ENCODE data around the gene GRID1. TPM values are rescaled to one million over a fixed set of nuclear protein-coding genes. Genes with fewer than 3 reads are reported as not detected.

Gene GRID1
- total RNA-seq, 1 donor from 2014 or later = 0.60 TPM

DNA sequence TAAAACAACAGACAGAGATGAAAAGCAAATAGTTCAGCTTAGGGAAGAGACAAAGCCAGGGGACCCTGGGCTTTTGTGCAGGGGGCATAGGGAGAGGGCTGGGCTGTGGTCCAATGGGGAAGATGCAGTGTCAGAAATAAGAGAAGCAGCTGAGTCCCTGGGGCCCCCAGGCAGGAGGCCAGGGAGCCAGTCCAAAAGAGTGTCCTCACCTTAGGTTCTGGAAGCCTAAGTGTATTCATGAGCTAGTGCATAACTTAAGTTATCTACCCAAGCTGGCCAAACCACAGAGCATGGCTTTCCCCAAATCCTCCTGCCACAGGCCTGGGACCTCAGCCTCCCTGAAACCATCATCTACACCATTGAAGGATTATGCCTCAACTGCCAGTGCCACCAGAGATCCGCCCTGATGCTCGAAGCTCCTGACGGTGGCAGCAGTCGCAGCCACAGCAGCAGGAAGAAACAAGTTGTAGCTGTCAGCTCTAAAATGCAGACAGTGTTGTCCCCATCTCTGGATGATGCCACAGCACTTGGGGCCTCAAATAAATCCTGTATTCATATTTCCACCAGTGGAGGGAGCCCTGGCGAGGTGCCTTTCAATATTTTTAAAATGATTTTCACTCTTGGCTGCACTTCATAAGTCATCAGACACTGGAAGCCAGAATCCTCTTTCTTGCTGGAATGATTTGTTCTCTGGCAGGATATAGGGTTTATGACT, 574.6 kb downstream of the GRID1 start:
- H3K27ac Mint-ChIP-seq (ENCODE audit: unreplicated experiment) = no peak overlapping the region
- TF ChIP-seq, protein P1, sequence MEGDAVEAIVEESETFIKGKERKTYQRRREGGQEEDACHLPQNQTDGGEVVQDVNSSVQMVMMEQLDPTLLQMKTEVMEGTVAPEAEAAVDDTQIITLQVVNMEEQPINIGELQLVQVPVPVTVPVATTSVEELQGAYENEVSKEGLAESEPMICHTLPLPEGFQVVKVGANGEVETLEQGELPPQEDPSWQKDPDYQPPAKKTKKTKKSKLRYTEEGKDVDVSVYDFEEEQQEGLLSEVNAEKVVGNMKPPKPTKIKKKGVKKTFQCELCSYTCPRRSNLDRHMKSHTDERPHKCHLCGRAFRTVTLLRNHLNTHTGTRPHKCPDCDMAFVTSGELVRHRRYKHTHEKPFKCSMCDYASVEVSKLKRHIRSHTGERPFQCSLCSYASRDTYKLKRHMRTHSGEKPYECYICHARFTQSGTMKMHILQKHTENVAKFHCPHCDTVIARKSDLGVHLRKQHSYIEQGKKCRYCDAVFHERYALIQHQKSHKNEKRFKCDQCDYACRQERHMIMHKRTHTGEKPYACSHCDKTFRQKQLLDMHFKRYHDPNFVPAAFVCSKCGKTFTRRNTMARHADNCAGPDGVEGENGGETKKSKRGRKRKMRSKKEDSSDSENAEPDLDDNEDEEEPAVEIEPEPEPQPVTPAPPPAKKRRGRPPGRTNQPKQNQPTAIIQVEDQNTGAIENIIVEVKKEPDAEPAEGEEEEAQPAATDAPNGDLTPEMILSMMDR (IDR thresholded peaks at IDR 0.05) = peak; percentile 70
- DNase-seq (ENCODE audit: low spot score) = peak; percentile 51
- H3K27me3 Mint-ChIP-seq (ENCODE audit: low read depth) = no peaks in the 10 kb centered on the region
- no peaks in the 10 kb centered on the region for H3K36me3 Mint-ChIP-seq (ENCODE audit: low read depth)
- no peaks in the 10 kb centered on the region for H3K9me3 Mint-ChIP-seq (ENCODE audit: low read depth)
- no peaks in the 10 kb centered on the region for H3K4me1 Mint-ChIP-seq (ENCODE audit: low read depth)
- no peak overlapping the region for H3K4me3 Mint-ChIP-seq (ENCODE audit: unreplicated experiment)

DNA sequence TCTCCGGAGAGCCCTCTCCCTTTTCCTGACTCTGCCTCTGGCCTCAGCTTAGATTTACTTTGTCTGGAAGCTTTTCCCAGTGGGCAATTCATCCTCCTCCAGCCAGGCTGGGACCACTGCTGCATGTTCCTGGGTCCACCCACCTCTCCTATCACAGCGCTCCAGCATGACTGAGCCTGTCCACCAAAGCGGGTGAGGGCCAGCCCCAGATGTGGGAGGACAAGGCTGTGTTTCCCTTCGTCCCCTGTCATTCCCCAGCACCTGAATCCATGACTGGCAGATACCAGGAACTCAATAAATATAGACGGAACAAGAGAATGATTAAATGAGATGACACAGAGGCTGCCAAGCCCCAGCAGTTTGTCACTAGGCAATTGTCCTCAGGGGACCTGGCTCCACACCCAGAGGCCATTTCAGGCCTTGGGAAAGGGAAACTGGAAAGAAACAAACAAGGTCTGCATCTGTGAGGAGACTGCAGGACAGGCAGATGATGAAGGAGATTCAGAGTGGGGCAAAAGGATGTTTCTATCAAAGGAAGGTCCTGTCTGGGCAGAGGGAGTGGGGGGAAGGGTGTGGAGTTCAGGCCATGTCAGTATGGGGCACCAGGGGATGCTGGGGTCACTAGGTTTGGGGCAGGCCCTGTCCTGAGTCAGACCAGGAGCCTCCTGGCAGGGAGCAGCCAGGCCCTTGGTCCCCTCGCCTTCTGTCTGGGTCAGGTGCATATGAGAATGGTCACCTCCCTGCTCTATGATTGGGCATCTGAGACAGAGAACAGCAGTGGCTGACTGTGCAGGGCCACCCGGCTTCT, 576.4 kb downstream of the GRID1 start:
- H3K4me3 Mint-ChIP-seq (ENCODE audit: unreplicated experiment) = no peak overlapping the region
- H3K27ac Mint-ChIP-seq (ENCODE audit: unreplicated experiment) = no peak overlapping the region
- H3K36me3 Mint-ChIP-seq (ENCODE audit: low read depth) = no peaks in the 10 kb centered on the region
- H3K4me1 Mint-ChIP-seq (ENCODE audit: low read depth) = no peaks in the 10 kb centered on the region
- no peaks in the 10 kb centered on the region for H3K27me3 Mint-ChIP-seq (ENCODE audit: low read depth)
- TF ChIP-seq, protein P1 (IDR thresholded peaks at IDR 0.05) = no peak
- peak; percentile 77 for DNase-seq (ENCODE audit: low spot score)
- no peaks in the 10 kb centered on the region for H3K9me3 Mint-ChIP-seq (ENCODE audit: low read depth)

DNA sequence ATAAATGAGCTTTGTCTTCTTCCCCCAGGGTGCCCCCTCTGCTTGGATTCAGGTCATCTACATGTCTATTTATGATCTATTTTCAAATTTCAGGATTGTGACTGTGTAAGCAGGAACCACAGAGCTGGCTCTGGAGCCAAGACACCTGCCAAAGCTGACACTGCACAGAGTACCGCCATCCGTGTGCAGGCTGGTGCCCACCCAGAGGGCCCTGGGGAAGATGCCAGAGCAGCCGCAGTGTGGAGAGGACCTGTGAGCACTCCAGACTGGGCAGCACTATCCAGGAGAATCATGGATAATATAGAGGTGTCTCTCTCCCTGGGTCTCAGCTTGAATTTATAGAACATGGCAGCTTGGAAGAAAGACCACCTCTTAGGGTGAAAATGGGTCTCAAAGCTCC, 577.5 kb downstream of the GRID1 start:
- Mint-ChIP-seq H3K27ac (ENCODE audit: unreplicated experiment) (no peak overlapping the region), H3K4me1 (ENCODE audit: low read depth) (no peaks in the 10 kb centered on the region), H3K9me3 (ENCODE audit: low read depth) (no peaks in the 10 kb centered on the region), H3K27me3 (ENCODE audit: low read depth) (no peaks in the 10 kb centered on the region), H3K36me3 (ENCODE audit: low read depth) (no peaks in the 10 kb centered on the region), H3K4me3 (ENCODE audit: unreplicated experiment) (no peak overlapping the region)
- TF ChIP-seq, protein P1 (IDR thresholded peaks at IDR 0.05) = no peak
- DNase-seq (ENCODE audit: low spot score) = no peak

DNA sequence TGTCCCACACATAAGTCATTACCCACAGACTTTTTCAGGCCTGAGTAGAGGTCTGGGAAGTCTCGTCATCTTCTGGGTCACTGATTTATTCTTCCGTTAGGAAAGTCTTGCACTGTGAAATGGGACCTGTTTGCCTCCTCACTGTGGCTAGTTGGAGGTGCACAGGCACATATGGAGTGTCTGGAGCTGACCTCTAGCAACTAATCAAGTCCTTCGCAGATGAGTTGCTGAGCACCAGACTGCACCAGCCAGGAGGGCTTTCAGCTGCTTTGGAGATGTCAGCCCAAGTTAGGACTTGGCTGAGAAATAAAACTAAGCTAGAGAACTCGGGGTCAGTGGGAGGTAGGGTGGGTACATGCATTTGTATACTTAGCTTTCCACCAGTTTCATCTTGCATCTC, 578.0 kb downstream of the GRID1 start:
- Mint-ChIP-seq H3K36me3 (ENCODE audit: low read depth) (no peaks in the 10 kb centered on the region), H3K9me3 (ENCODE audit: low read depth) (no peaks in the 10 kb centered on the region), H3K4me3 (ENCODE audit: unreplicated experiment) (no peak overlapping the region), H3K27me3 (ENCODE audit: low read depth) (no peaks in the 10 kb centered on the region), H3K4me1 (ENCODE audit: low read depth) (no peaks in the 10 kb centered on the region), H3K27ac (ENCODE audit: unreplicated experiment) (no peak overlapping the region)
- TF ChIP-seq, protein P1 (IDR thresholded peaks at IDR 0.05) = no peak
- no peak for DNase-seq (ENCODE audit: low spot score)

DNA sequence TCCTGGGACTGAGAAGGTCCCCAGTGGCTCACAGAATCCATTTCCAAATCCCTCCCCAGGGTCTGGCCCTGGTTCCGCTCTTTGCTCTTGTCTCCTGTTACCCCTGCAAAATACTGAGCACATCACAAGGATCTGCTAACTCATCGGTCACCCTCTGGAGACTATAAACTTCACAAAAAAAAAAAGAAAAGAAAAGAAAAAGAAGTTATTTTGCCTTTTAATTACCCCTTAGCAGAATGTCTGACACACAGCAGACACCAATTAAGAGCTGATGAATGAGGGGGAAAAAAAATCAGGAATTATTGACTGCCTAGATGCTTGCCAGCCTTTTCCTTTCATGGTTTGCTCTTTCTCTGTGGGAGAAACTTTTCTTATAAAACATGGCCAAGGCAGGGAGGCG, 578.7 kb downstream of the GRID1 start:
- no peaks in the 10 kb centered on the region for H3K9me3 Mint-ChIP-seq (ENCODE audit: low read depth)
- TF ChIP-seq, protein P1 (IDR thresholded peaks at IDR 0.05) = no peak
- no peaks in the 10 kb centered on the region for H3K27me3 Mint-ChIP-seq (ENCODE audit: low read depth)

More for the DNA sequence above, 578.7 kb downstream of the GRID1 start:
- no peak overlapping the region for H3K4me3 Mint-ChIP-seq (ENCODE audit: unreplicated experiment)
- no peaks in the 10 kb centered on the region for H3K4me1 Mint-ChIP-seq (ENCODE audit: low read depth)
- H3K27ac Mint-ChIP-seq (ENCODE audit: unreplicated experiment) = no peak overlapping the region
- no peak for DNase-seq (ENCODE audit: low spot score)
- H3K36me3 Mint-ChIP-seq (ENCODE audit: low read depth) = no peaks in the 10 kb centered on the region
